Mesothelial cell of epicardium (in vitro differentiated cells): ENCODE measurements around the gene SIVA1. TPM values are rescaled to one million over a fixed set of nuclear protein-coding genes. Genes with fewer than 3 reads are reported as not detected.

Experiments
- DNase-seq, 2 experiments: peaks; one replicate each; pipeline ENCODE4 v3.0.0; 2021; ENCODE audit warnings: low spot score in 2 of 2; ENCODE audit not compliant: unreplicated experiment in 2 of 2
- H3K27ac Mint-ChIP-seq: 2 replicates; pipeline ENCODE4 v1.8.0; 2021; ENCODE audit warnings: mixed read lengths
- H3K27me3 Mint-ChIP-seq: 2 replicates; pipeline ENCODE4 v1.8.0; 2021; ENCODE audit warnings: low read depth, mixed read lengths
- H3K36me3 Mint-ChIP-seq: 2 replicates; pipeline ENCODE4 v1.8.0; 2021; ENCODE audit warnings: mixed read lengths
- H3K4me1 Mint-ChIP-seq: 2 replicates; pipeline ENCODE4 v1.8.0; 2021; ENCODE audit warnings: mixed read lengths
- H3K4me3 Mint-ChIP-seq: 2 replicates; pipeline ENCODE4 v1.8.0; 2021; ENCODE audit warnings: mild to moderate bottlenecking, moderate library complexity, mixed read lengths
- H3K9me3 Mint-ChIP-seq: 2 replicates; pipeline ENCODE4 v1.8.0; 2021; ENCODE audit warnings: mixed read lengths
- total RNA-seq: library from RNA; stranded (reverse); gene quantifications from 3 replicates; pipeline ENCODE4 v1.2.1, GENCODE V29; 2021
- TF ChIP-seq, protein P1 (sequence below): fragments of 200-600 bp; sonication (generic); IDR thresholded peaks from one replicate; pipeline ENCODE4 v1.5.0; 2021; ENCODE audit warnings: antibody characterized with exemption; ENCODE audit not compliant: unreplicated experiment

Gene SIVA1
- total RNA-seq, 1 donor from 2014 or later = 70.9 TPM

- Mint-ChIP-seq H3K9me3 (no peaks in the 10 kb centered on the region), H3K27me3 (no peaks in the 10 kb centered on the region), H3K4me1 (no peaks in the 10 kb centered on the region), H3K36me3 (peaks cover 6% of the 10 kb centered on the region), H3K27ac (no peak overlapping the region), H3K4me3 (no peak overlapping the region)
- TF ChIP-seq, protein P1, sequence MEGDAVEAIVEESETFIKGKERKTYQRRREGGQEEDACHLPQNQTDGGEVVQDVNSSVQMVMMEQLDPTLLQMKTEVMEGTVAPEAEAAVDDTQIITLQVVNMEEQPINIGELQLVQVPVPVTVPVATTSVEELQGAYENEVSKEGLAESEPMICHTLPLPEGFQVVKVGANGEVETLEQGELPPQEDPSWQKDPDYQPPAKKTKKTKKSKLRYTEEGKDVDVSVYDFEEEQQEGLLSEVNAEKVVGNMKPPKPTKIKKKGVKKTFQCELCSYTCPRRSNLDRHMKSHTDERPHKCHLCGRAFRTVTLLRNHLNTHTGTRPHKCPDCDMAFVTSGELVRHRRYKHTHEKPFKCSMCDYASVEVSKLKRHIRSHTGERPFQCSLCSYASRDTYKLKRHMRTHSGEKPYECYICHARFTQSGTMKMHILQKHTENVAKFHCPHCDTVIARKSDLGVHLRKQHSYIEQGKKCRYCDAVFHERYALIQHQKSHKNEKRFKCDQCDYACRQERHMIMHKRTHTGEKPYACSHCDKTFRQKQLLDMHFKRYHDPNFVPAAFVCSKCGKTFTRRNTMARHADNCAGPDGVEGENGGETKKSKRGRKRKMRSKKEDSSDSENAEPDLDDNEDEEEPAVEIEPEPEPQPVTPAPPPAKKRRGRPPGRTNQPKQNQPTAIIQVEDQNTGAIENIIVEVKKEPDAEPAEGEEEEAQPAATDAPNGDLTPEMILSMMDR = no peak
- DNase-seq = no peak
Measured at GRCh38 chr14:104739026-104739425, 13.9 kb upstream of the SIVA1 start.

- Mint-ChIP-seq H3K27me3 (no peaks in the 10 kb centered on the region), H3K27ac (no peak overlapping the region), H3K4me3 (no peak overlapping the region), H3K36me3 (peaks cover 6% of the 10 kb centered on the region), H3K4me1 (no peaks in the 10 kb centered on the region), H3K9me3 (no peaks in the 10 kb centered on the region)
- TF ChIP-seq, protein P1 = no peak
- no peak for DNase-seq
Measured at GRCh38 chr14:104739546-104740516, 13.1 kb upstream of the SIVA1 start.

DNA sequence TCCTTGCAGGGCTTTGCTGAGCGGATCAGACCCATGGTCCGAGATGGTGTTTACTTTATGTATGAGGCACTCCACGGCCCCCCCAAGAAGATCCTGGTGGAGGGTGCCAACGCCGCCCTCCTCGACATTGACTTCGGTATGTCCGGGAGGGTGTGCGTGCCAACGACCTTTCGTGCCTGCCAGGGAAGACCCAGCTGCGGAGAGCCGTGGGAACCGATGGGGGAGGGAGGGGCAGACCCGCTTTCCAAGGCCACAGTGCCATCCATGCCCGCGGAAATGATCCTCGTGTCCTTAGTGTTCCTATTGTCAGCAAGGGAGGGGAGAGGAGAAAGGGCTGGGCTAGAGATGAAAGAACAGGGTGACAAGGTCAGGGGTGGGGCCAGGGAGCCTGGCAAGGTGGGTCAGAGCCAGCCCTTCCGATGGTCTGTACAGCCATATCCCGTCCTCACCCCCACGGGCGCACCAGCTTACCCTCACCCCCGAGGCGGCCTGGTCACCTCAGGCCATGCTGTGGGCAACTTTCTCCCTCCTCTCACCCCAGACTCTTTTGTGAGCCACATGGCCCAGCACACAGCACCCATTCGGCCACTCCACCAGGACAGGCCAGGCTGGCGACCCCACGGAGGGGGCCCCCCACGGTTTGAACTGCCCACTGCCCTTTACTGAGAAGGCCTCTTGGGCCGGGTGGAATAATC is 11.7 kb upstream of the SIVA1 start:
- Mint-ChIP-seq H3K9me3 (no peaks in the 10 kb centered on the region), H3K36me3 (peaks cover 6% of the 10 kb centered on the region), H3K4me3 (no peak overlapping the region), H3K27ac (no peak overlapping the region), H3K4me1 (no peaks in the 10 kb centered on the region), H3K27me3 (no peaks in the 10 kb centered on the region)
- TF ChIP-seq, protein P1 = no peak
- no peak for DNase-seq

GRCh38 chr14:104741803-104742251 is 11.1 kb upstream of the SIVA1 start:
- peaks cover 6% of the 10 kb centered on the region for H3K36me3 Mint-ChIP-seq
- H3K9me3 Mint-ChIP-seq = no peaks in the 10 kb centered on the region
- no peaks in the 10 kb centered on the region for H3K4me1 Mint-ChIP-seq
- TF ChIP-seq, protein P1 = no peak
- DNase-seq = no peak
- H3K4me3 Mint-ChIP-seq = no peak overlapping the region
- H3K27ac Mint-ChIP-seq = no peak overlapping the region
- H3K27me3 Mint-ChIP-seq = no peaks in the 10 kb centered on the region

DNA sequence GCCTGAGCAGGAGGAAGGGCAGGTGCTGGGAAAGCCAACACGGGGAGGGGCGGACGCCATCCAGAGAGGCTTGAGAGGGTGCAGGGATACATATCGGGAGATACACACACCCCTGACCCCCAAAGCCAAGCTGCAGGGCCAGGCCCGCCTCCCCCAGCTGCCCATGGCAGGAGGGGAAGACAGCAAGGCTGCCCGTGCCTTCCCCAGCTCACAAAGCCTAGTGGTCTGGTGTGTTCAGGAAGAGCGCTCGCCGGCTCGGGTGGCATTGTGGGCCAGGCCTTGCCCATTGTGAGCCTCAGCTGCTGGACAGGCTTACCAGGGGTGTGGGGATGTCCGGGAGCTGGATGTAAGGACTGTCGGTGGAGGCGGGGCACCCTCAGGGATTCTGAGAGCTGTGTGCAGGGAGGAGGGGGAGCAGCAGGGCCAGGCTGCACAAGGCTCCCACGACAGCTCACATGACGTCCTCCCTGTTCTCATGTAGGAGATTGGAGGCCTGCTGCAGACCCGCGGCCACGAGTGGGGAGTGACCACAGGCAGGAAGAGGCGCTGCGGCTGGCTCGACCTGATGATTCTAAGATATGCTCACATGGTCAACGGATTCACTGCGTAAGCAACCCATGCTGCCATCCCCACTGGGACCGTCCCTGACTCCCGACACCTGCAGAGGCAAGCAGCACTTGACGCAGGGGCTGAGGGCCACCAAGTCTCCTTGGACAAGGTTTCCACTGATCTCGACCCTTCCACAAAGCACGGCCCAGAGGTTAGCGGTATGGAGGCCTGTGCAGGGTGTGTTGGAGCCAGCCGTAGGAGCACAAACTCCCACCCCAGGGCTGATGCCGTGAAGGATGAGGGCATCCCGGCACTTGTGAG is 10.1 kb upstream of the SIVA1 start:
- H3K36me3 Mint-ChIP-seq = peaks cover 6% of the 10 kb centered on the region
- H3K27me3 Mint-ChIP-seq = no peaks in the 10 kb centered on the region
- no peak overlapping the region for H3K4me3 Mint-ChIP-seq
- no peak for DNase-seq
- no peak overlapping the region for H3K27ac Mint-ChIP-seq
- H3K4me1 Mint-ChIP-seq = peaks cover 4% of the 10 kb centered on the region
- H3K9me3 Mint-ChIP-seq = no peaks in the 10 kb centered on the region
- TF ChIP-seq, protein P1 = no peak
